Measurements from ENCODE around the gene BAG2.

GRCh38 chr6:57158658-57159057 lies 13.5 kb upstream of the BAG2 start:
- TF ChIP-seq, protein P1, sequence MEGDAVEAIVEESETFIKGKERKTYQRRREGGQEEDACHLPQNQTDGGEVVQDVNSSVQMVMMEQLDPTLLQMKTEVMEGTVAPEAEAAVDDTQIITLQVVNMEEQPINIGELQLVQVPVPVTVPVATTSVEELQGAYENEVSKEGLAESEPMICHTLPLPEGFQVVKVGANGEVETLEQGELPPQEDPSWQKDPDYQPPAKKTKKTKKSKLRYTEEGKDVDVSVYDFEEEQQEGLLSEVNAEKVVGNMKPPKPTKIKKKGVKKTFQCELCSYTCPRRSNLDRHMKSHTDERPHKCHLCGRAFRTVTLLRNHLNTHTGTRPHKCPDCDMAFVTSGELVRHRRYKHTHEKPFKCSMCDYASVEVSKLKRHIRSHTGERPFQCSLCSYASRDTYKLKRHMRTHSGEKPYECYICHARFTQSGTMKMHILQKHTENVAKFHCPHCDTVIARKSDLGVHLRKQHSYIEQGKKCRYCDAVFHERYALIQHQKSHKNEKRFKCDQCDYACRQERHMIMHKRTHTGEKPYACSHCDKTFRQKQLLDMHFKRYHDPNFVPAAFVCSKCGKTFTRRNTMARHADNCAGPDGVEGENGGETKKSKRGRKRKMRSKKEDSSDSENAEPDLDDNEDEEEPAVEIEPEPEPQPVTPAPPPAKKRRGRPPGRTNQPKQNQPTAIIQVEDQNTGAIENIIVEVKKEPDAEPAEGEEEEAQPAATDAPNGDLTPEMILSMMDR (IDR thresholded peaks at IDR 0.05), result no peak
- TF ChIP-seq POLR2AphosphoS5 (IDR thresholded peaks at IDR 0.05; ENCODE audit: low read depth, low read length), result no peak
